Measurements from ENCODE around the gene TMEM213.

DNA sequence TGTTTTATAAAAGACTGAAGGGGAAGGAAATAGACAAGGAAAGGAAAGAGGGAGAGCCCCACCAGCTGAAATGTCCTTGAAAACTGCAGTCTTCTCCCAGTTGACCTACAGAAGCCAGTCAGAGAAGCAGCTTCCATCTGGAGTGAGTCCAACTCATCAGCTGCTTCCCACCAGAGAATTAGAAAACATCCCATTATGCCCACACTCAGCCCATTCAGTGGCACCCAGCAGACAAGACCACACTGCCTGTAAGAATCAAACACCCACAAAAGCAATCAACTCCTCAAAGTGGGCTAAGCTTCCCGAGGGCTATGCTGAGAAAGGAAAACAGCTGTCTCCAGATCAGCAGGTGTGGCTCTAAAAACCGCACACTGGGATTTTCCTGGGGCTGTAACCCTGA lies 29.6 kb upstream of the TMEM213 start:
- TF ChIP-seq EZH2 (IDR thresholded peaks at IDR 0.05; ENCODE audit: low read length, missing control alignments) = no peak
- TF ChIP-seq, protein P1, sequence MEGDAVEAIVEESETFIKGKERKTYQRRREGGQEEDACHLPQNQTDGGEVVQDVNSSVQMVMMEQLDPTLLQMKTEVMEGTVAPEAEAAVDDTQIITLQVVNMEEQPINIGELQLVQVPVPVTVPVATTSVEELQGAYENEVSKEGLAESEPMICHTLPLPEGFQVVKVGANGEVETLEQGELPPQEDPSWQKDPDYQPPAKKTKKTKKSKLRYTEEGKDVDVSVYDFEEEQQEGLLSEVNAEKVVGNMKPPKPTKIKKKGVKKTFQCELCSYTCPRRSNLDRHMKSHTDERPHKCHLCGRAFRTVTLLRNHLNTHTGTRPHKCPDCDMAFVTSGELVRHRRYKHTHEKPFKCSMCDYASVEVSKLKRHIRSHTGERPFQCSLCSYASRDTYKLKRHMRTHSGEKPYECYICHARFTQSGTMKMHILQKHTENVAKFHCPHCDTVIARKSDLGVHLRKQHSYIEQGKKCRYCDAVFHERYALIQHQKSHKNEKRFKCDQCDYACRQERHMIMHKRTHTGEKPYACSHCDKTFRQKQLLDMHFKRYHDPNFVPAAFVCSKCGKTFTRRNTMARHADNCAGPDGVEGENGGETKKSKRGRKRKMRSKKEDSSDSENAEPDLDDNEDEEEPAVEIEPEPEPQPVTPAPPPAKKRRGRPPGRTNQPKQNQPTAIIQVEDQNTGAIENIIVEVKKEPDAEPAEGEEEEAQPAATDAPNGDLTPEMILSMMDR (conservative IDR thresholded peaks at IDR 0.05 in 1 of 2, IDR thresholded peaks at IDR 0.05 in 1 of 2; ENCODE audit: low read depth in 1 of 2, low read length in 2 of 2) = no peak
